HG03025 (cell line): ENCODE measurements around the gene PRELID1.
"Not testable (repeated sequence)": the region's sequence is repeated elsewhere in the genome, so short reads cannot be mapped to it uniquely, and the experiment has no call there.

Source experiments
- ATAC-seq: cut with Tn5 transposase; IDR thresholded peaks from one replicate; pipeline ENCODE4 v1.9.1; 2021; ENCODE audit warnings: mild to moderate bottlenecking, moderate library complexity; ENCODE audit not compliant: unreplicated experiment, low FRiP score

Gene PRELID1

GRCh38 chr5:177297922-177298321, 5.7 kb upstream of the PRELID1 start:
- no peak for ATAC-seq

DNA sequence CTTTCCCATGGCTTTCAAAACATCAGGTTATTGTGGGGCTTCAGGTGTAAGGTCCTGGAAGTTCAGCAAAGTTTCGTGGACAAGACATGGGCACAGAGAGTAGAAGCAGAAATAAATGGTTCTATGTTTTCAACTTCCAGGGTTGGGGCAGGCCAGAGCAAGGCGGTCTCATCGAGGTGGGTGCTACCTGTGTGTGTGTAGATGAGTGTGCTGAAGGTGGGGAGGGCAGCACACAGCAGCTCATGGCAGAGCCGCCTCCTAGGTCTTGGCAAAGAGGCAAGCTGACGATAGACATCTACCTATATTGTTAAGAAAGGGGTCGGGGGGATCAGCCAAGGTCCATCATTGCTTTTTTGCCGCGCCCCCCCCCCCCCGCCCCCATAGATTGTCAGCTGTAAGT, 3.9 kb upstream of the PRELID1 start:
- no peak for ATAC-seq

GRCh38 chr5:177300236-177300880, 3.2 kb upstream of the PRELID1 start:
- no peak for ATAC-seq

GRCh38 chr5:177300951-177301350, 2.6 kb upstream of the PRELID1 start:
- ATAC-seq = no peak

GRCh38 chr5:177301503-177302165, 2.0 kb upstream of the PRELID1 start:
- no peak for ATAC-seq

DNA sequence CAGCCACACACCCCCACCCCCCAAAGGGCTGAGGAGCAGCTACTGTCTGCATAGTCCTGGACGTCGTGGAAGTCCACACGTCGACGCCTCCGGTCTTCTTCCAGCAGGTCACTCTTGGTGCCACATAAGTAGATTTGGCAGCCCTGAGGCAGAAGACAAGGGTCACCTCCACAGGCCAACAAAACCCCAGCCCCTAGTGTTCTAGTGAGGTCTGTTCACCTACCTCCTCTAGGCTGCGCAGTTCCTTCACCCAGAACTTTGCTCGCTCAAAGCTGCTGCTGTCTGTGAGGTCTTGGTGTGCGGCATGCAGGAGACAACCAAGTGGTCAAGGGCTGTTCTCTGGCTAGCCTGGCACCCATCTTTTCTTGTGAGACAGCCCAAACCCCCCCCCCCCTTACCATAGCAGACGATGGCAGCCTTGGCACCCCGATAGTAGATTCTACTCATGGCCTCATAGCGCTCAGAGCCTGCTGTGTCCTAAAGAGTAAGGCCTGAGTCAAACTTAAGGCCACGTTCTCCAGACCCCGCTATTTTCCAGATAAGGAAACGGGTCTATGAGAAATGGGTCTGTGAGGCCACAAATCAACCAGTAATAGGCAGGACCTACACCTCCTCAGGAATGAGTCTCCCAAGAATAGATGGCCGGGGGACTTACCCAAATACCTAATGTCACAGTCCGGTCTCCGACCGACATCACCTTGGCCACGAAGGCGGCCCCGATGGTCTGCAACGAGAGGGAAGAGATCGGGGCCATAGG, 1.1 kb upstream of the PRELID1 start:
- ATAC-seq = no peak

- no peak for ATAC-seq
Measured at GRCh38 chr5:177303925-177304391, 359 bp downstream of the PRELID1 start.

- ATAC-seq = no peak
Measured at GRCh38 chr5:177304392-177305119, 957 bp downstream of the PRELID1 start.

- not testable (repeated sequence) for ATAC-seq
Measured at GRCh38 chr5:177306103-177306640, 2.6 kb downstream of the PRELID1 start.

DNA sequence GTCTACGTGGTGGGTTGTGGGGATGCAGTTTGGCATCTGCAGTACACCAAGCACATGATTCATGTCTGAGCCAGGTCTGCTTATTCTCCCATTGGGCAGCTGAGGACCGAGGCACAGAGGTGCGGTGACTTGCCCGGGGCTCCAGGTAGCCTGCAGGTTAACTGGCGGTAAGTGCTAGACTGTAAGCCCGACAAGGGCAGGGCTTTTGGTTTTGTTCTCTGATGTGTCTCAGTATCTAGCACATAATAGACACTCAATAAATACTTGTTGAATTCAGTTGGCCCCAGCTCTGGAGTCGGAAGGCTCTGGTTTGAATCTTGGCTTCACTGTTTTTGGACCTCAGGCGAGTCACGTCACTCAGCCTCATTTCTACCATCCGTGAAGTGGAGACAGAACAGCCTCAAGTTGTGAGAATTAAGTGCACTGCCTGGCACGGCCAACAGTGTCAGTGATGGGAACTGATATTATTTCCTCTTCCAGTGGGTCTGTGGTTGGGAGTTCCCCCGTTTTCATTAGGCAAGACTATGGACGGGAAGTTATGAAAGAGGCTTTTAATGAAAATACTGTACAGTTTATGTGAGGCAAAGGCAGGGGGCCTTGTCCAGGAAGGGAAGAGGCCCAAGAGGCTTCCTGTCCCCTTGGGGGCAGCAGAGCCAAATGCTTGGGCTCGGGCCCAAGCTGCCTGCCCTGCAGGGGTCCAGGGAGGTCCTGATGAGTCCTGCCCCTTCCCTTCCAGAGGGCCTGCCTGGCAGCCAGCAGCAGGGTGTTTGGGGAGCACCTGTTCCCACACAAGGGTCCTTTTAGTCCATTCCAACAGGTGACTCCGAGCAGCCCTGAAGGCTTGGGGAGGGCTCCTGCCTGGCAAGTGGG, 3.3 kb downstream of the PRELID1 start:
- ATAC-seq = no peak

DNA sequence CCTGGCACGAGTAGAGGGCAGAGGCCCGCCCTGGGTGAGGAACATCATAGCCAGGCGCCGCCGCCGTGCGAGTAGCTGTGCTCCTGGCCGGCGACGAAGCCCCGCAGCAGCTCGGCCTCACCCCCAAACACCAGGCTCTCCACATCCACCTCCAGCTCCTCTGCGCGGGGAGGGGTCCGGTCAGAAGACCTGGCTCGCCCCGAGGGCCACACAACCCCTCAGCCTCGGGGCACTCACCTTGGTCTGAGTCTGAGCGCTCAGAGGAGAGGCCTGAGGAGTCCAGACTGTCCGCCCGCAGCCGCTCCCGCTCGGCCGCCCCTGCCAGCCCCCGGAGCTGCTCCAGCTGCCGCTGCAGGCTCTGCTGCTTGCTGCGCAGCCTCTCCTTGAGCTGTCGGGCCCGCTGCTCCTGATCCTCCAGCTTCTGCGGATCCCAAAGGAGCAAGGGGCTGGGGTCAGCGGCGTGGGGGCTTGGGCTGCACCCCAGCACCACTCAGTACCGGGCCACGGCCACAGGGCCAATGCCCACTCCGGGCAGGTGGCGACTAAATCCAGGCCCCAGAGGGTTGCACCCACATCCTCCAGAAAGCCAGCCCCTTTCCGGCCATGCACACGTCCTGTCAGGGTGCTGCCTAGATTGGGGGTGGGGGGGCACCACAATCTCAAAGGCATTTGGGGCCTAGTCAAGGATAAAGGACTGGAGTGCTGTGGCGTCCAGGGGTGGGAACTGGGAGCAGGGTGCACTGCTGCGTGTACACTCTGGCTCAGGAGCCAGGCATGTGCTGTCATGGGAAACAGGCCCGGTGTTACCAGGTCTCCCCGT, 4.2 kb downstream of the PRELID1 start:
- no peak for ATAC-seq

DNA sequence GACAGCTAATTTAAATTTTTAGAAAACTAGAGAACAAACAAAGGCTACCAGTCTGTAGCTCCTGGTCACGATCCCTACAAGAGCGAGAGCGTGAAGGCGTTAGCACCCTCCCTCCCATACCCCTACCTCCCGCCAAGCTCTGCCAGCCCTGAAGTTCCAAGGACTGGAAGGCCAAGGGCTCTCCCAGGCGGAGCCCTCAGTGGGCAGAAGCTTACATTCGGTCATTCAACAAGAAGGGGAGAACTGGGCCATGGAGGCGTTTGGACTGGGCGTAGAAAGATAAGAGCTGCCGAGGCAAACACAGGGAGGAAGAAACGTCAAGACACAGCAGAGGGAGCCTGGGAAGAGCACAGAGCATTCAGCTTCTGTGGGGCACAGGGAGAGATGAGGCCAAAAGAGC, 5.1 kb downstream of the PRELID1 start:
- no peak for ATAC-seq

DNA sequence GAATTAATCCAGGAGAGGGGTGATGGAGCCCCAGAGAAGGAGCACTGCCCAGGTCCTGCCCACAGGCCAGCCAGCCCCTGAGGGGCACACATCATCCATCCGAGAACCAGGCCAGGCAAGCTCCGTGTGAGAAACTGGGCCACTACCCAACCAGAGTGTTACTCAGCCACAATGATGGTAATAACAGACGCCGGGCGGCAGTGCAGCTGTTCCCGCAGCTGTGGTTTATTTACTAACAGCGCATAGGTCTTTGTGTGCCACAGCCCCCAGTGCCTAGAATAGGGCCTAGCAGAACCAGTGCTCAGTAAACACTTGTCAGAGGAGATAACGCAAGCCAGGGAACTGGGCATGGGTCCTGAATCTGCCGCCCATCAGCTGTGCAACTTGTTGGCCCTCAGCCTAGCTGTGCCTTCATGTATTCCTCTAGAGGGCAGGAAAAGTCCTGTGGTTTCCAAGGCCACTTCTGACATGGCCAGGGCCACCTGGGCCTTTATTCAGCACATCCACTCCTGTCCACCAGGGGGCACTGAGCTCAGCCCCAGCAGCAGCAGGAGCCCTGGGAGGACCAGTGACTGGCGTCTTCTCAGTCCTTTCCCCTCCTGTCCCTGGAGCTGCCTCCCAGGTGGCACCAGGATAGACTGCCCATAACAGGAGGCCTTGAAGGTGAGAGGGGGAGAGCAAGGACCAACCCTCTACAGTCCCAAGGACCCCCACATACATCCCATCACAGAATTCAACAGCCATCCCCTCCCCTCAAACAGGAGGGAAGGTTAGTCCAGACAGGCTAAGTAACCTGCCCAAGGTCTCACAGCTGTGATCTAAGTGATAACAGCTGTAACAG, 6.0 kb downstream of the PRELID1 start:
- no peak for ATAC-seq

- no peak for ATAC-seq
Measured at GRCh38 chr5:177310332-177310731, 6.7 kb downstream of the PRELID1 start.

- ATAC-seq = no peak
Measured at GRCh38 chr5:177310757-177311391, 7.3 kb downstream of the PRELID1 start.

DNA sequence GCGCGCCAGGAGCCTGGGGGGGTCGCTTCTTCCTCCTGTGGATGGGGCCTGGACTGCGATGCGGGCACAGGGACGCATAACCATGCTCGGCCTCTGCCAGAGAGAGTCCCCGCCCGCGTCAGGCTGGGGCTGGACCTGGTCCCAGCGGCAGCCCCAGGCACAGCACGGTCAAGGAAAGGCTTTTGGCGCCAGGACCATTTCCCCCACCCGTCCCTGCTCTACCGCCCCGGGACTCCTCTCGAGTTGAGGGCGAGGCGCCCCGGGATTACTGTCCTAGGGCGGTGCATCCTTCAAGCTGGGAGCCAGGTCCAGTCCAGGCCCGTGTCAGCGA, 7.8 kb downstream of the PRELID1 start:
- no peak for ATAC-seq
